CD4-positive, alpha-beta T cell (primary cell): ENCODE results near the gene COG5. TPM values are rescaled to one million over a fixed set of nuclear protein-coding genes. Genes with fewer than 3 reads are reported as not detected.

Experiments
- ATAC-seq: fragments of 200-7000 bp; cut with Tn5 transposase; one replicate; pipeline ENCODE4 v1.10.0; 2022; ENCODE audit warnings: mild to moderate bottlenecking; ENCODE audit not compliant: poor library complexity
- CTCF ChIA-PET: fragments of 350-600 bp; sonication (Branson Sonifier 250); formaldehyde crosslinking; loops from one replicate; lab custom pipeline; 2021; ENCODE audit warnings: antibody characterized with exemption, inconsistent platforms; lab: Charles Lee
- POLR2A ChIA-PET: fragments of 350-600 bp; sonication (Branson Sonifier 250); formaldehyde crosslinking; loops from one replicate; lab custom pipeline; 2021; ENCODE audit warnings: antibody characterized with exemption, inconsistent platforms; lab: Charles Lee
- DNase-seq, 14 experiments: peaks; one replicate each; pipeline ENCODE4 v3.0.0-alpha.2; 2013 to 2020; ENCODE audit warnings: mixed read lengths in 2 of 14
- H3K27ac ChIP-seq, 2 donors: one replicate each; pipeline versions ENCODE4 v1.5.1 to v1.7.0; 2013; ENCODE audit warnings: low read length in 2 of 2, low read depth in 1 of 2, mild to moderate bottlenecking in 1 of 2
- H3K27me3 ChIP-seq, 2 experiments: 1 replicate in 1 of 2; 2 replicates in 1 of 2; pipeline versions ENCODE4 v1.6.1 to v1.7.0; 2013; ENCODE audit warnings: low read length in 2 of 2, control low read depth in 1 of 2, mild to moderate bottlenecking in 1 of 2, moderate library complexity in 1 of 2; ENCODE audit not compliant: insufficient read depth in 2 of 2, control insufficient read depth in 1 of 2
- H3K36me3 ChIP-seq: one replicate; pipeline ENCODE4 v1.6.1; 2013; ENCODE audit warnings: low read length, control low read depth; ENCODE audit not compliant: insufficient read depth
- H3K4me1 ChIP-seq: one replicate; pipeline ENCODE4 v1.6.1; 2013; ENCODE audit warnings: low read length, control low read depth; ENCODE audit not compliant: insufficient read depth
- H3K4me3 ChIP-seq: one replicate; pipeline ENCODE4 v1.5.1; 2013; ENCODE audit warnings: mild to moderate bottlenecking, low read length, moderate library complexity
- H3K9me3 ChIP-seq, 2 experiments: 1 replicate in 1 of 2; 2 replicates in 1 of 2; pipeline versions ENCODE4 v1.6.1 to v1.7.0; 2013; ENCODE audit warnings: low read length in 2 of 2, mild to moderate bottlenecking in 2 of 2, control low read depth in 1 of 2, moderate library complexity in 1 of 2; ENCODE audit not compliant: control insufficient read depth in 1 of 2, insufficient read depth in 1 of 2
- H3K27ac Mint-ChIP-seq: one replicate; pipeline ENCODE4 v1.8.0; 2020; ENCODE audit warnings: mixed read lengths
- H3K27me3 Mint-ChIP-seq: one replicate; pipeline ENCODE4 v1.8.0; 2021; ENCODE audit warnings: mixed read lengths
- H3K36me3 Mint-ChIP-seq: one replicate; pipeline ENCODE4 v1.8.0; 2021; ENCODE audit warnings: low read depth, mixed read lengths
- H3K4me1 Mint-ChIP-seq: one replicate; pipeline ENCODE4 v1.8.0; 2021; ENCODE audit warnings: low read depth, mixed read lengths
- H3K4me3 Mint-ChIP-seq: one replicate; pipeline ENCODE4 v1.8.0; 2020; ENCODE audit warnings: mild to moderate bottlenecking, mixed read lengths
- H3K9me3 Mint-ChIP-seq: one replicate; pipeline ENCODE4 v1.8.0; 2020; ENCODE audit warnings: mixed read lengths
- intact Hi-C, 2 experiments: fragments of 100-400 bp; cut with DNase I in 1 of 2; cut with micrococcal nuclease in 1 of 2; formaldehyde crosslinking; loops; one replicate each; pipeline versions ENCODE4 v1.15.1 to v1.9.0; 2023 to 2025; cut with DNase I, micrococcal nuclease
- total RNA-seq, 174 experiments: library from RNA in 2 of 174; stranded (reverse) in 2 of 174; gene quantifications; one replicate each; pipeline ENCODE4 v1.2.3 and lab custom pipeline; 2021 to 2026
- TF ChIP-seq, protein P1 (sequence below): fragments of 200-600 bp; IDR thresholded peaks from one replicate; pipeline ENCODE4 v1.8.0; 2022; ENCODE audit warnings: antibody characterized with exemption, mild to moderate bottlenecking

COG5 gene
- total RNA-seq, 2 experiments from 2014 or later = 43.4 to 44.5 TPM

- Histone ChIP-seq H3K27ac (no peak overlapping the region), H3K4me3 (no peak overlapping the region), H3K9me3 (no peaks in the 10 kb centered on the region), H3K4me1 (no peaks in the 10 kb centered on the region), H3K36me3 (peaks cover 13% of the 10 kb centered on the region), H3K27me3 (no peaks in the 10 kb centered on the region)
- TF ChIP-seq, protein P1, sequence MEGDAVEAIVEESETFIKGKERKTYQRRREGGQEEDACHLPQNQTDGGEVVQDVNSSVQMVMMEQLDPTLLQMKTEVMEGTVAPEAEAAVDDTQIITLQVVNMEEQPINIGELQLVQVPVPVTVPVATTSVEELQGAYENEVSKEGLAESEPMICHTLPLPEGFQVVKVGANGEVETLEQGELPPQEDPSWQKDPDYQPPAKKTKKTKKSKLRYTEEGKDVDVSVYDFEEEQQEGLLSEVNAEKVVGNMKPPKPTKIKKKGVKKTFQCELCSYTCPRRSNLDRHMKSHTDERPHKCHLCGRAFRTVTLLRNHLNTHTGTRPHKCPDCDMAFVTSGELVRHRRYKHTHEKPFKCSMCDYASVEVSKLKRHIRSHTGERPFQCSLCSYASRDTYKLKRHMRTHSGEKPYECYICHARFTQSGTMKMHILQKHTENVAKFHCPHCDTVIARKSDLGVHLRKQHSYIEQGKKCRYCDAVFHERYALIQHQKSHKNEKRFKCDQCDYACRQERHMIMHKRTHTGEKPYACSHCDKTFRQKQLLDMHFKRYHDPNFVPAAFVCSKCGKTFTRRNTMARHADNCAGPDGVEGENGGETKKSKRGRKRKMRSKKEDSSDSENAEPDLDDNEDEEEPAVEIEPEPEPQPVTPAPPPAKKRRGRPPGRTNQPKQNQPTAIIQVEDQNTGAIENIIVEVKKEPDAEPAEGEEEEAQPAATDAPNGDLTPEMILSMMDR = no peak
- DNase-seq = no peak
- peaks cover 66% of the 10 kb centered on the region for H3K36me3 Mint-ChIP-seq
- ATAC-seq = no peak
- POLR2A ChIA-PET = no interaction called here
- no peak overlapping the region for H3K4me3 Mint-ChIP-seq
- no peaks in the 10 kb centered on the region for H3K27me3 Mint-ChIP-seq
- CTCF ChIA-PET = no interaction called here
- H3K4me1 Mint-ChIP-seq = no peaks in the 10 kb centered on the region
- intact Hi-C loops = no loop called here
- no peak overlapping the region for H3K27ac Mint-ChIP-seq
- H3K9me3 Mint-ChIP-seq = no peaks in the 10 kb centered on the region
Observed at GRCh38 chr7:107319724-107320228, 243.9 kb downstream of the COG5 start.

DNA sequence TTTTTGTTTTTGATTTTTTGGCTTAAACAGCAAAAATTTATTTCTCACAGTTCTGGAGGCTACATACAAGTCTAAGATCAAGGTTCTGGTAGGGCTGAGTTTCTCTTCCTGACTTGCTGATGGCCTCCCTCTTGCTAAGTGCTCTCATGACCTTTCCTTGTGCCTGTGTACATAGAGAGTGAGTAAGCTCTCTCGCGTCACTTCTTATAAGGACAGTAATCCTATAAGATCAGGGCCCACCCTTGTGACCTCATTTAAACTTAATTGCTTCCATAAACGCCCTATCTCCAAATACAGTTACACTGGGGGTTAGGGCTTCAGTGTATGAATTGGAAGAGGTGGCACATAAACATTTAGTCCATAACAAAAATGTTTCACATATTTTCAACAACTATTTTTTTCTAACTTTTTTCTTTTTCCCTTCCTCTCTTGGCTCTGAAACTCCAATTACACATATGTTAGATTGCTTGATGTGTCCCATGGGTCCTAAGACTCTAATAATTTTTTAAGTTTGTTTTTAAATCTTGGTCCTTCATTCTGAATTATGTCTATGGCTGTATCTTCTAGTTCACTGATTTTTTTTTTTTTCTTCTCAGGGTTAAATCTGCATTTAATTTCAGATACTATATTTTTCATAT, 245.1 kb downstream of the COG5 start:
- Mint-ChIP-seq H3K4me3 (no peak overlapping the region), H3K9me3 (no peaks in the 10 kb centered on the region), H3K36me3 (peaks cover 70% of the 10 kb centered on the region), H3K27ac (no peak overlapping the region), H3K4me1 (no peaks in the 10 kb centered on the region), H3K27me3 (no peaks in the 10 kb centered on the region)
- peaks cover 13% of the 10 kb centered on the region for H3K36me3 ChIP-seq
- no peaks in the 10 kb centered on the region for H3K9me3 ChIP-seq
- H3K4me3 ChIP-seq = no peak overlapping the region
- POLR2A ChIA-PET = no interaction called here
- no peak overlapping the region for H3K27ac ChIP-seq
- H3K4me1 ChIP-seq = no peaks in the 10 kb centered on the region
- ATAC-seq = no peak
- DNase-seq = no peak
- TF ChIP-seq, protein P1 = no peak
- no peaks in the 10 kb centered on the region for H3K27me3 ChIP-seq
- intact Hi-C loops = no loop called here
- CTCF ChIA-PET = no interaction called here

GRCh38 chr7:107315716-107316220, 248.0 kb downstream of the COG5 start:
- ATAC-seq (no peak), DNase-seq (no peak)
- Mint-ChIP-seq H3K36me3 (peaks cover 61% of the 10 kb centered on the region), H3K4me3 (no peak overlapping the region), H3K27ac (no peak overlapping the region), H3K9me3 (no peaks in the 10 kb centered on the region), H3K4me1 (no peaks in the 10 kb centered on the region), H3K27me3 (no peaks in the 10 kb centered on the region)
- no peaks in the 10 kb centered on the region for H3K27me3 ChIP-seq
- H3K4me1 ChIP-seq = no peaks in the 10 kb centered on the region
- H3K4me3 ChIP-seq = no peak overlapping the region
- CTCF ChIA-PET = no interaction called here
- H3K27ac ChIP-seq = no peak overlapping the region
- peaks cover 19% of the 10 kb centered on the region for H3K36me3 ChIP-seq
- TF ChIP-seq, protein P1 = no peak
- POLR2A ChIA-PET = no interaction called here
- H3K9me3 ChIP-seq = no peaks in the 10 kb centered on the region
- intact Hi-C loops = no loop called here
